Activated CD8-positive, alpha-beta memory T cell treated with anti-CD3 and anti-CD28 coated beads, Interleukin-2, amount 10 ng/mL, durations not matched to agents 7 days and 5 days (primary cell): Measurements from ENCODE around the gene SMAD3. TPM values are rescaled to one million over a fixed set of nuclear protein-coding genes. Genes with fewer than 3 reads are reported as not detected.
"Not testable (repeated sequence)": the region's sequence is repeated elsewhere in the genome, so short reads cannot be mapped to it uniquely, and the experiment has no call there.

Source experiments
- ATAC-seq: fragments of 150-1000 bp; cut with Tn5 transposase; one replicate; pipeline ENCODE4 v1.10.0; 2021; ENCODE audit warnings: moderate library complexity
- CTCF ChIA-PET: fragments of 350-600 bp; sonication (Branson Sonifier 250); formaldehyde crosslinking; loops from one replicate; lab custom pipeline; 2021; ENCODE audit warnings: antibody characterized with exemption; lab: Charles Lee
- DNase-seq: peaks from one replicate; pipeline ENCODE4 v3.0.0-alpha.2; 2020
- H3K27ac Mint-ChIP-seq: one replicate; pipeline ENCODE4 v1.8.0; 2021; ENCODE audit warnings: mild to moderate bottlenecking, mixed read lengths
- H3K27me3 Mint-ChIP-seq: one replicate; pipeline ENCODE4 v1.8.0; 2021; ENCODE audit warnings: mixed read lengths
- H3K36me3 Mint-ChIP-seq: one replicate; pipeline ENCODE4 v1.8.0; 2021; ENCODE audit warnings: mild to moderate bottlenecking, mixed read lengths
- H3K4me1 Mint-ChIP-seq: one replicate; pipeline ENCODE4 v1.8.0; 2021; ENCODE audit warnings: mixed read lengths
- H3K4me3 Mint-ChIP-seq: one replicate; pipeline ENCODE4 v1.8.0; 2021; ENCODE audit warnings: mild to moderate bottlenecking, moderate library complexity, mixed read lengths
- H3K9me3 Mint-ChIP-seq: one replicate; pipeline ENCODE4 v1.8.0; 2022; ENCODE audit warnings: low read depth, mixed read lengths
- total RNA-seq, 2 experiments: library from RNA; stranded (reverse); gene quantifications; one replicate each; pipeline ENCODE4 v1.2.3, GENCODE V29; 2021

SMAD3 gene
- 10 to 100 TPM; 87.1 to 88.0 TPM for total RNA-seq

DNA sequence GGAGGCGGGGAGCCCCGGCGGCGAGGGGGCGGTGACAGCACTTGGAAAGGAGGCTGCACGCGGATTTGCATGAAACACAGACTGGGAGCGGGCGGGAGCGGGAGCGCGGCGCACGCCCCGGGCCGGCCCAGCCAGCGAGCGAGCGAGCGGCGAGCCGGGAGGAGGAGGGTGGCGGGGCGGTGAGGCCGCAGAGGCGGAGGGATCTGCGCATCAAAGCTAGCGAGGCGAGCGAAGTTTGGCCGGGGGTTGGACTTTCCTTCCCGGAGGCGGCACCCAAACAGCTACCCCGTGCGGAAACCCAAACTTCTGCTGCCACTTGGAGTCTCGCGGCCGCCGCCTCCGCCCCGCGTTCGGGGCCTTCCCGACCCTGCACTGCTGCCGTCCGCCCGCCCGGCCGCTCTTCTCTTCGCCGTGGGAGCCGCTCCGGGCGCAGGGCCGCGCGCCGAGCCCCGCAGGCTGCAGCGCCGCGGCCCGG lies at the start of gene SMAD3:
TSS of gene SMAD3 (plus strand) at position 72 of the 475 bp plus-strand sequence. CDS start 553 bp downstream, outside the sequence.
- ATAC-seq (peak; percentile 72), DNase-seq (peak; percentile 87)
- Mint-ChIP-seq H3K4me3 (peak within 1 kb of the TSS; percentile 97), H3K27me3 (peaks cover 18% of the 10 kb centered on the region), H3K4me1 (peaks cover 49% of the 10 kb centered on the region), H3K36me3 (peaks cover 27% of the 10 kb centered on the region), H3K27ac (peak within 1 kb of the TSS; percentile 94), H3K9me3 (no peaks in the 10 kb centered on the region)
- CTCF ChIA-PET, result interaction anchor here (0.9 to 11.0 kb wide), 10 partner anchors 10 to 174 kb away, joined by 3 to 138 read pairs (median 4); no protein-coding TSS in a partner anchor

- H3K27ac Mint-ChIP-seq, result no peak overlapping the region
- CTCF ChIA-PET, result no interaction called here
- H3K27me3 Mint-ChIP-seq, result peaks cover 5% of the 10 kb centered on the region
- no peaks in the 10 kb centered on the region for H3K9me3 Mint-ChIP-seq
- no peak for ATAC-seq
- peaks cover 11% of the 10 kb centered on the region for H3K4me1 Mint-ChIP-seq
- H3K4me3 Mint-ChIP-seq, result no peak overlapping the region
- no peaks in the 10 kb centered on the region for H3K36me3 Mint-ChIP-seq
- DNase-seq, result peak; percentile 16
Measured at GRCh38 chr15:67017311-67017710, 48.1 kb upstream of the SMAD3 start.

DNA sequence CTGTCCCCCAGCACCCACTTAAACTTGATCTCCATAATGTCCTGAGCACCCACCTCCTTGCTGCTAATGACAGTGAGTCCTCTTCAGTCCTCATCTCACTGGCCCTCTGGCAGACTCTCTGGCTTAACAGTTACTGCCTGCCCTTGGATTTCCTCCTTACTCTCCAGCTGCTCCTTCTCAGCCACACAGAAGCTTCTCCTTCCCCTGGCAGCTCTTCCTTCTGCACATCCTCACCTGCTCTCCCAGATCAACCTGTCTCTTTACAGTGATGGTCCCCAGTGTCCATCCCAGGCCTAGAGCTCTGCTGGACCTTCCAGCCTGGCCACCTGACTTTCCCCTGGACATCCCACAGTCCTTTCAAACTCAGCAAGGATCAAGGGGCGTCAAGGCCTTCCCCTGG lies 47.4 kb upstream of the SMAD3 start:
- ATAC-seq (no peak), DNase-seq (peak; percentile 11)
- H3K4me3 Mint-ChIP-seq, result no peak overlapping the region
- peaks cover 7% of the 10 kb centered on the region for H3K27me3 Mint-ChIP-seq
- no peaks in the 10 kb centered on the region for H3K36me3 Mint-ChIP-seq
- H3K9me3 Mint-ChIP-seq, result no peaks in the 10 kb centered on the region
- CTCF ChIA-PET, result no interaction called here
- H3K27ac Mint-ChIP-seq, result no peak overlapping the region
- peaks cover 12% of the 10 kb centered on the region for H3K4me1 Mint-ChIP-seq

GRCh38 chr15:67018441-67018840 lies 47.0 kb upstream of the SMAD3 start:
- H3K27me3 Mint-ChIP-seq, result peaks cover 9% of the 10 kb centered on the region
- DNase-seq, result peak; percentile 27
- CTCF ChIA-PET, result no interaction called here
- no peaks in the 10 kb centered on the region for H3K36me3 Mint-ChIP-seq
- H3K4me1 Mint-ChIP-seq, result peaks cover 14% of the 10 kb centered on the region
- ATAC-seq, result no peak
- no peaks in the 10 kb centered on the region for H3K9me3 Mint-ChIP-seq
- no peak overlapping the region for H3K4me3 Mint-ChIP-seq
- H3K27ac Mint-ChIP-seq, result no peak overlapping the region

DNA sequence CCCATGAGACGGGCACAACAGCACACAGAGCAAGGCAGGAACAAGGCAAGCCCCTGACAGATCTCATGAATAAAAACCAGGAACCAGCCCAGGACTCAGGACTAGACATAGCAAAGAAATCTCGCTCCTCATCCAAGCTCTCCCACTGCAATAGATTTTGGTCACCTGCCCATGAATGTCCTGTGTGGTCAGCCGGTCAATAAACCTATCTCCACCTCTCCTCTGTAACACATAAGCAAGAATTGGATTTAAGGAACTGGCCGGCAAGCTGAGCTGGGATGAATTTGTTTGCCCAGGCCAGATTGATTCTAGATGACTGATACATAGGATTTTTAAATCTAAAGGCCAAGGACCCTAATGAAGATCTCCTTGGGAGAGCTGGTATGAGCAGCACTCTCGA lies 46.3 kb upstream of the SMAD3 start:
- no peaks in the 10 kb centered on the region for H3K36me3 Mint-ChIP-seq
- peaks cover 9% of the 10 kb centered on the region for H3K27me3 Mint-ChIP-seq
- H3K9me3 Mint-ChIP-seq, result no peaks in the 10 kb centered on the region
- no peak overlapping the region for H3K4me3 Mint-ChIP-seq
- CTCF ChIA-PET, result no interaction called here
- peaks cover 15% of the 10 kb centered on the region for H3K4me1 Mint-ChIP-seq
- DNase-seq (no peak), ATAC-seq (no peak)
- no peak overlapping the region for H3K27ac Mint-ChIP-seq

- peaks cover 9% of the 10 kb centered on the region for H3K27me3 Mint-ChIP-seq
- H3K4me3 Mint-ChIP-seq, result no peak overlapping the region
- peaks cover 19% of the 10 kb centered on the region for H3K4me1 Mint-ChIP-seq
- H3K27ac Mint-ChIP-seq, result no peak overlapping the region
- no peaks in the 10 kb centered on the region for H3K36me3 Mint-ChIP-seq
- CTCF ChIA-PET, result no interaction called here
- DNase-seq (no peak), ATAC-seq (no peak)
- H3K9me3 Mint-ChIP-seq, result no peaks in the 10 kb centered on the region
Measured at GRCh38 chr15:67019884-67020520, 45.4 kb upstream of the SMAD3 start.

GRCh38 chr15:67020668-67021067 lies 44.7 kb upstream of the SMAD3 start:
- CTCF ChIA-PET, H3K9me3 Mint-ChIP-seq, H3K4me3 Mint-ChIP-seq, DNase-seq, H3K36me3 Mint-ChIP-seq, H3K27ac Mint-ChIP-seq, ATAC-seq: not testable (repeated sequence)
- peaks cover 23% of the 10 kb centered on the region for H3K4me1 Mint-ChIP-seq
- peaks cover 14% of the 10 kb centered on the region for H3K27me3 Mint-ChIP-seq

- H3K4me3 Mint-ChIP-seq, result no peak overlapping the region
- H3K9me3 Mint-ChIP-seq, result no peaks in the 10 kb centered on the region
- peaks cover 14% of the 10 kb centered on the region for H3K27me3 Mint-ChIP-seq
- ATAC-seq (no peak), DNase-seq (peak; percentile 11)
- peaks cover 26% of the 10 kb centered on the region for H3K4me1 Mint-ChIP-seq
- H3K27ac Mint-ChIP-seq, result no peak overlapping the region
- CTCF ChIA-PET, result no interaction called here
- H3K36me3 Mint-ChIP-seq, result no peaks in the 10 kb centered on the region
Measured at GRCh38 chr15:67021455-67021854, 43.9 kb upstream of the SMAD3 start.

DNA sequence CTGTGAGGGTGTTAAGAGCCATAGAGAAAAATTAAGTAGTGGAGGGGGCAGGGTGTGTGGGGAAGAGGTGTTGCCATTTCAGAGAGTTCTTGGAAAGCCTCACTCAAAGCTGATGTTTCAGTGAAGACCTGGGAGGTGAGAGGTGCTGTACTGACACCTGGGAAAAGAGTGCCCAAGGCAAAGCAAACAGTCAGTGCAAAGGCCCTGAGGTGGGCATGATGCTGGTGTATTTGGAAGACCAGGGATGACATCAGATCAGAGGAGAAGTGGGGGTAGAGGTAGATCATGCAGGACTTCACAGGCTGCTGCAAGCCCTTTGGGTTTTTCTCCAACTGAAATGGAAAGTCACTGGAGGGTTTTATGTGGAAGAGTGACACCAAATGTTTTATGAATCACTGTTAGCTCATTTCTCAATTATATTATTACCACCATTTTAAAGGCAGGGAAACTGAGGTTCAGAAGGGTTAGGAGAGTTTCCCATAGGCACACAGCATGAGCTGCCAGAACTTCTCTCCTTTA lies 42.8 kb upstream of the SMAD3 start:
- no peak for DNase-seq
- H3K4me3 Mint-ChIP-seq, result no peak overlapping the region
- no peak for ATAC-seq
- peaks cover 16% of the 10 kb centered on the region for H3K27me3 Mint-ChIP-seq
- H3K9me3 Mint-ChIP-seq, result no peaks in the 10 kb centered on the region
- no peaks in the 10 kb centered on the region for H3K36me3 Mint-ChIP-seq
- CTCF ChIA-PET, result interaction anchor here (0.9 to 1.2 kb wide), 2 partner anchors 12 to 59 kb away, joined by 3 read pairs; no protein-coding TSS in a partner anchor
- no peak overlapping the region for H3K27ac Mint-ChIP-seq
- peaks cover 20% of the 10 kb centered on the region for H3K4me1 Mint-ChIP-seq

- ATAC-seq (no peak), DNase-seq (no peak)
- peaks cover 12% of the 10 kb centered on the region for H3K27me3 Mint-ChIP-seq
- CTCF ChIA-PET, result interaction anchor here (1.0 kb wide), 1 partner anchor 14 kb away, joined by 3 read pairs; no protein-coding TSS in a partner anchor
- peaks cover 2% of the 10 kb centered on the region for H3K9me3 Mint-ChIP-seq
- peaks cover 19% of the 10 kb centered on the region for H3K4me1 Mint-ChIP-seq
- H3K27ac Mint-ChIP-seq, result no peak overlapping the region
- no peaks in the 10 kb centered on the region for H3K36me3 Mint-ChIP-seq
- H3K4me3 Mint-ChIP-seq, result no peak overlapping the region
Measured at GRCh38 chr15:67023517-67024313, 41.7 kb upstream of the SMAD3 start.

GRCh38 chr15:67024314-67024997 lies 40.9 kb upstream of the SMAD3 start:
- Mint-ChIP-seq H3K4me3 (no peak overlapping the region), H3K36me3 (no peaks in the 10 kb centered on the region), H3K9me3 (peaks cover 2% of the 10 kb centered on the region), H3K27ac (no peak overlapping the region), H3K4me1 (peaks cover 19% of the 10 kb centered on the region), H3K27me3 (peaks cover 12% of the 10 kb centered on the region)
- no peak for DNase-seq
- CTCF ChIA-PET, result interaction anchor here (1.0 kb wide), 1 partner anchor 13 kb away, joined by 3 read pairs; no protein-coding TSS in a partner anchor
- ATAC-seq, result no peak

DNA sequence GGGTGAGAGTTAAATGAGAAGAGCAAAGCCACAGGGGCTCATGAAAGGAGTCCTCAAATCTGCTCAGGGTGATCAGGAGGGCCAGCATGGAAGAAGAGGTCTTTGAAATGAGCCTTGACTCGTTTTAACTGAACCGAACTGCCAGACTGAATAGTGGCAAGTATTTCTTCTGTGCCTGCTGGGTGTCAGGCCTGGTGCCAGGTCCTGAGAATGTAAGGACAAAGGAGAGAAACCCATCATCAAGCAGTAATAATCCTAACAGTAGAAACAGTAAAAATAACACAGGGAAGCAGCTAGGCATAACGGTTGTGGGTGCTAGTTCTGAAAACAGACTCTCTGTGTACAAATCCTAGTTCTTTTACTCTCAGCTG lies 40.4 kb upstream of the SMAD3 start:
- CTCF ChIA-PET, result interaction anchor here (1.0 kb wide), 1 partner anchor 13 kb away, joined by 4 read pairs; no protein-coding TSS in a partner anchor
- Mint-ChIP-seq H3K27ac (no peak overlapping the region), H3K4me1 (peaks cover 19% of the 10 kb centered on the region), H3K36me3 (no peaks in the 10 kb centered on the region), H3K9me3 (peaks cover 2% of the 10 kb centered on the region), H3K27me3 (peaks cover 12% of the 10 kb centered on the region), H3K4me3 (no peak overlapping the region)
- ATAC-seq, result no peak
- DNase-seq, result no peak
